Measurements from ENCODE around the gene NUDT4. TPM values are rescaled to one million over a fixed set of nuclear protein-coding genes. Genes with fewer than 3 reads are reported as not detected.

NUDT4 gene
- total RNA-seq, 1 donor from 2014 or later, result 41.0 TPM

DNA sequence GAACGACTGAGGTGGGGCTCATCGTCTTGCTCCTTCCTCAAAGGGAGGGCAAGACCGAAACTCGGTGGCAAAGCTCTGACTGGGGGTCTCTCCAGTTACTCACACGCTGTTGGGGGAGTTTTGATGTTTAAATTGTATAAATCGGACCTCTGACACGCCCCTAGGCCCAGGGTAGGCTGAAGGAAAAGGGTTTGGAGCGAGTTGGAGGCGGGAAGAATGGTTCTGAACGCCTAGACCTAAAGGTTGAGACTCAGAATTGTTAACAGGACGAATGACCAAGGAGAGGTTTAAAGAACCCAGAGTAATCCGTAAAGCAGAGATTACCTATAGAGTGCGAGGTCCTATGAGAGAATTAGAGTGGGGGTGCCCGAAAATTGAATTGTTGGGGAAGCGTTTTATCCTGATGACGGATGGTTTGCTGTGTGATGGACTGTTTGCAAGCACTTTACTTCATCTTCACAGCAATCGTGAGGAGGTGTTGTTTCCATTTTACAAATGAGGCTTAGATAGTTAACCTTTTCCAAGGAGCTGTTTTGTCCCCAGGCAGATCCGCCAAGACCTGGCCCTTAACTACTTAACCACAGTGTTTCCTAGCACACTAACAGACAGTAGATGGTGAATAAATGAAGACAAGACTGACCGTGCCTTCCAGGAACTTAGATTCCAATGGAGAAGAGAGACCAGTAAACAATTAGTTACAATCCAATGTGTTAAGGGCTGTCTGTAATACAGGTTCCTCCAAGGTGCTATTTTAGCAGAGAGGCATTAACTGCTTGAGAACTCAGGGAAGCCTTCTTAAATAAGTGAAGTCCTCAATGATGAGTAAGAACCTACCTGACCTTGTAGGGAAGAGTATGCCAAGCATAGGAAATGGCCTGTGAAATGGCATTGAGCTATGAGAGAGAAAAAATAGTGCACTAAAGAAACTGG, 65.0 kb downstream of the NUDT4 start:
- Mint-ChIP-seq H3K27me3 (ENCODE audit: low read depth) (no peaks in the 10 kb centered on the region), H3K36me3 (no peaks in the 10 kb centered on the region), H3K4me3 (peak overlapping the region; percentile 92), H3K4me1 (peaks cover 39% of the 10 kb centered on the region), H3K9me3 (no peaks in the 10 kb centered on the region), H3K27ac (peak overlapping the region; percentile 99)
- no peak for DNase-seq (ENCODE audit: low spot score in 2 of 2, unreplicated experiment in 2 of 2)
- TF ChIP-seq CTCF (IDR thresholded peaks at IDR 0.05; ENCODE audit: unreplicated experiment), result no peak

GRCh38 chr12:93443576-93443975, 65.9 kb downstream of the NUDT4 start:
- Mint-ChIP-seq H3K4me3 (peak overlapping the region; percentile 92), H3K27ac (peak overlapping the region; percentile 99), H3K27me3 (ENCODE audit: low read depth) (no peaks in the 10 kb centered on the region), H3K9me3 (no peaks in the 10 kb centered on the region), H3K4me1 (peaks cover 32% of the 10 kb centered on the region), H3K36me3 (no peaks in the 10 kb centered on the region)
- DNase-seq (ENCODE audit: low spot score in 2 of 2, unreplicated experiment in 2 of 2), result no peak
- no peak for TF ChIP-seq CTCF (IDR thresholded peaks at IDR 0.05; ENCODE audit: unreplicated experiment)

DNA sequence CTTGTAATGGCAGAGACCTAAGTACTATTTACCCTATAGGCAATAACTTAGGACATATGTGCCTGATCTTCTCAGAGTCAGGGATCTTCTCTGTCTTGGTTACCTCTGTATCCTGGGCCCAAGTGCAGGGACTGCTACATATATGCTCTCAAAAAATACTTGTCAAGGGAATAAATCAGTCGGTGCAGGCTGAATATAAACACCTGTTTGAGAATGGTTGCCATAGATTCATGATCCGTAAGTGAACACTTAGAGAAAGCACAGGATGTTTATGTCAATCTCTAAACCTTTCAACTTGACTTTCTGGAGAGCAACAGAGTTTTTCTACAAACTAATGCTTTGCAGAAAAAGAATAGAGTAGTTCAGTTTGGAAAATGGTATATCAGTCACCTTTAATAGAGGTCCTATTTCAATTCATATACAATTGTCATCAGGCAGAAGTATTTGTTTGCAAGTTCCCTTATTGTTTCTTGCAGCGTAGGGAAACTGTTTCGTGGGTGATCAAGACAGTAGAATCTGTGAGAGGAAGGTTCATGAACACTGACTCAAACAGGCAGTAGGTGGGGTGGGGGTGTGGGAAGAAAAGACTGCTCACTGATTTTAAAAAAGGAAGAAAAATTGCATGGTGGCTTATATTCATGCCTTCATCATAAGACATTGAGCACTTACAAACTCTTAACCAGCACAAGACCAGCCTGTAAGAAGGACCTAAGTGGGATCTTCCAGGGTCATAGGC, 70.0 kb downstream of the NUDT4 start:
- no peak for DNase-seq (ENCODE audit: low spot score in 2 of 2, unreplicated experiment in 2 of 2)
- H3K27ac Mint-ChIP-seq, result no peak overlapping the region
- peaks cover 6% of the 10 kb centered on the region for H3K4me1 Mint-ChIP-seq
- H3K9me3 Mint-ChIP-seq, result no peaks in the 10 kb centered on the region
- H3K36me3 Mint-ChIP-seq, result no peaks in the 10 kb centered on the region
- H3K4me3 Mint-ChIP-seq, result no peak overlapping the region
- H3K27me3 Mint-ChIP-seq (ENCODE audit: low read depth), result no peaks in the 10 kb centered on the region
- TF ChIP-seq CTCF (IDR thresholded peaks at IDR 0.05; ENCODE audit: unreplicated experiment), result no peak

GRCh38 chr12:93448796-93449195, 71.1 kb downstream of the NUDT4 start:
- no peaks in the 10 kb centered on the region for H3K27me3 Mint-ChIP-seq (ENCODE audit: low read depth)
- TF ChIP-seq CTCF (IDR thresholded peaks at IDR 0.05; ENCODE audit: unreplicated experiment), result no peak
- no peaks in the 10 kb centered on the region for H3K36me3 Mint-ChIP-seq
- H3K4me1 Mint-ChIP-seq, result no peaks in the 10 kb centered on the region
- DNase-seq (ENCODE audit: low spot score in 2 of 2, unreplicated experiment in 2 of 2), result no peak
- H3K4me3 Mint-ChIP-seq, result no peak overlapping the region
- H3K9me3 Mint-ChIP-seq, result no peaks in the 10 kb centered on the region
- no peak overlapping the region for H3K27ac Mint-ChIP-seq

GRCh38 chr12:93449277-93449676, 71.6 kb downstream of the NUDT4 start:
- H3K36me3 Mint-ChIP-seq, result no peaks in the 10 kb centered on the region
- no peaks in the 10 kb centered on the region for H3K9me3 Mint-ChIP-seq
- H3K4me3 Mint-ChIP-seq, result no peak overlapping the region

More at GRCh38 chr12:93449277-93449676, 71.6 kb downstream of the NUDT4 start:
- Mint-ChIP-seq H3K27me3 (ENCODE audit: low read depth) (no peaks in the 10 kb centered on the region), H3K4me1 (no peaks in the 10 kb centered on the region), H3K27ac (no peak overlapping the region)
- TF ChIP-seq CTCF (IDR thresholded peaks at IDR 0.05; ENCODE audit: unreplicated experiment), result no peak
- no peak for DNase-seq (ENCODE audit: low spot score in 2 of 2, unreplicated experiment in 2 of 2)
